ENCODE results near the gene CD5L. TPM values are rescaled to one million over a fixed set of nuclear protein-coding genes. Genes with fewer than 3 reads are reported as not detected.

The CD5L gene
- total RNA-seq, 1 experiment from 2014 or later = not detected

- no peak overlapping the region for H3K27ac ChIP-seq
- DNase-seq (ENCODE audit: low read depth in 1 of 2, low spot score in 2 of 2) = no peak
- H3K27me3 ChIP-seq (replicated peaks) = 0 out of 2 replicates have a peak, but pooled peaks cover 11% of the 10 kb centered on the region
- no peak overlapping the region for H3K4me3 ChIP-seq
- no peaks in the 10 kb centered on the region for H3K36me3 ChIP-seq
- H3K9me3 ChIP-seq (replicated peaks) = no peaks in the 10 kb centered on the region
- no peaks in the 10 kb centered on the region for H3K4me1 ChIP-seq (replicated peaks)
Measured at GRCh38 chr1:157834430-157834829, 7.2 kb downstream of the CD5L start.

GRCh38 chr1:157833145-157833544, 8.5 kb downstream of the CD5L start:
- Histone ChIP-seq H3K4me1 (replicated peaks) (no peaks in the 10 kb centered on the region), H3K27ac (no peak overlapping the region), H3K36me3 (no peaks in the 10 kb centered on the region), H3K4me3 (no peak overlapping the region), H3K27me3 (replicated peaks) (0 out of 2 replicates have a peak, but pooled peaks cover 13% of the 10 kb centered on the region), H3K9me3 (replicated peaks) (no peaks in the 10 kb centered on the region)
- no peak for DNase-seq (ENCODE audit: low read depth in 1 of 2, low spot score in 2 of 2)

GRCh38 chr1:157831968-157832626, 9.5 kb downstream of the CD5L start:
- H3K4me3 ChIP-seq = no peak overlapping the region
- no peaks in the 10 kb centered on the region for H3K9me3 ChIP-seq (replicated peaks)
- no peak overlapping the region for H3K27ac ChIP-seq
- H3K4me1 ChIP-seq (replicated peaks) = no peaks in the 10 kb centered on the region
- DNase-seq (ENCODE audit: low read depth in 1 of 2, low spot score in 2 of 2) = no peak
- H3K27me3 ChIP-seq (replicated peaks) = 0 out of 2 replicates have a peak, but pooled peaks cover 9% of the 10 kb centered on the region
- H3K36me3 ChIP-seq = no peaks in the 10 kb centered on the region

GRCh38 chr1:157830887-157831286, 10.7 kb downstream of the CD5L start:
- 0 out of 2 replicates have a peak, but pooled peaks cover 7% of the 10 kb centered on the region for H3K27me3 ChIP-seq (replicated peaks)
- no peaks in the 10 kb centered on the region for H3K36me3 ChIP-seq
- H3K9me3 ChIP-seq (replicated peaks) = no peaks in the 10 kb centered on the region
- no peak overlapping the region for H3K27ac ChIP-seq
- no peak for DNase-seq (ENCODE audit: low read depth in 1 of 2, low spot score in 2 of 2)
- H3K4me3 ChIP-seq = no peak overlapping the region
- no peaks in the 10 kb centered on the region for H3K4me1 ChIP-seq (replicated peaks)

- no peaks in the 10 kb centered on the region for H3K9me3 ChIP-seq (replicated peaks)
- no peaks in the 10 kb centered on the region for H3K36me3 ChIP-seq
- no peak for DNase-seq (ENCODE audit: low read depth in 1 of 2, low spot score in 2 of 2)
- no peak overlapping the region for H3K4me3 ChIP-seq
- H3K27me3 ChIP-seq (replicated peaks) = 0 out of 2 replicates have a peak, but pooled peaks cover 7% of the 10 kb centered on the region
- no peaks in the 10 kb centered on the region for H3K4me1 ChIP-seq (replicated peaks)
- H3K27ac ChIP-seq = no peak overlapping the region
Measured at GRCh38 chr1:157829711-157830110, 11.9 kb downstream of the CD5L start.

GRCh38 chr1:157829210-157829609, 12.4 kb downstream of the CD5L start:
- H3K36me3 ChIP-seq = no peaks in the 10 kb centered on the region
- no peak overlapping the region for H3K4me3 ChIP-seq
- no peak for DNase-seq (ENCODE audit: low read depth in 1 of 2, low spot score in 2 of 2)
- H3K4me1 ChIP-seq (replicated peaks) = no peaks in the 10 kb centered on the region
- H3K27me3 ChIP-seq (replicated peaks) = 0 out of 2 replicates have a peak, but pooled peaks cover 7% of the 10 kb centered on the region
- H3K9me3 ChIP-seq (replicated peaks) = no peaks in the 10 kb centered on the region
- no peak overlapping the region for H3K27ac ChIP-seq

- Histone ChIP-seq H3K27me3 (replicated peaks) (peaks cover 6% of the 10 kb centered on the region; the same call in 1 of the 2 replicates), H3K9me3 (replicated peaks) (no peaks in the 10 kb centered on the region), H3K4me3 (no peak overlapping the region), H3K36me3 (no peaks in the 10 kb centered on the region), H3K27ac (no peak overlapping the region), H3K4me1 (replicated peaks) (no peaks in the 10 kb centered on the region)
- no peak for DNase-seq (ENCODE audit: low read depth in 1 of 2, low spot score in 2 of 2)
Measured at GRCh38 chr1:157820299-157820698, 21.3 kb downstream of the CD5L start.

GRCh38 chr1:157819896-157820295, 21.7 kb downstream of the CD5L start, which contains the start of gene FCRL1:
Gene FCRL1 (minus strand): TSS chr1:157820120. CDS start chr1:157820037, 83 bp downstream.
- H3K36me3 ChIP-seq = no peaks in the 10 kb centered on the region
- no peaks in the 10 kb centered on the region for H3K9me3 ChIP-seq (replicated peaks)
- peaks cover 6% of the 10 kb centered on the region; the same call in 1 of the 2 replicates for H3K27me3 ChIP-seq (replicated peaks)
- no peaks in the 10 kb centered on the region for H3K4me1 ChIP-seq (replicated peaks)
- no peak within 1 kb of the TSS for H3K27ac ChIP-seq
- no peak within 1 kb of the TSS for H3K4me3 ChIP-seq
- no peak for DNase-seq (ENCODE audit: low read depth in 1 of 2, low spot score in 2 of 2)

GRCh38 chr1:157819215-157819614, 22.4 kb downstream of the CD5L start:
- H3K27ac ChIP-seq = no peak overlapping the region
- H3K27me3 ChIP-seq (replicated peaks) = peaks cover 6% of the 10 kb centered on the region; the same call in 1 of the 2 replicates
- no peaks in the 10 kb centered on the region for H3K4me1 ChIP-seq (replicated peaks)
- no peak overlapping the region for H3K4me3 ChIP-seq
- no peaks in the 10 kb centered on the region for H3K36me3 ChIP-seq
- DNase-seq (ENCODE audit: low read depth in 1 of 2, low spot score in 2 of 2) = no peak
- no peaks in the 10 kb centered on the region for H3K9me3 ChIP-seq (replicated peaks)

GRCh38 chr1:157813269-157813668, 28.3 kb downstream of the CD5L start:
- Histone ChIP-seq H3K4me3 (no peak overlapping the region), H3K36me3 (no peaks in the 10 kb centered on the region), H3K27me3 (replicated peaks) (no peaks in the 10 kb centered on the region), H3K27ac (no peak overlapping the region), H3K9me3 (replicated peaks) (no peaks in the 10 kb centered on the region), H3K4me1 (replicated peaks) (no peaks in the 10 kb centered on the region)
- DNase-seq (ENCODE audit: low read depth in 1 of 2, low spot score in 2 of 2) = no peak

- no peak overlapping the region for H3K27ac ChIP-seq
Measured at GRCh38 chr1:157806431-157807149, 35.0 kb downstream of the CD5L start.

GRCh38 chr1:157803851-157804250, 37.8 kb downstream of the CD5L start:
- no peak for DNase-seq (ENCODE audit: low read depth in 1 of 2, low spot score in 2 of 2)
- Histone ChIP-seq H3K27ac (no peak overlapping the region), H3K36me3 (no peaks in the 10 kb centered on the region)

More at GRCh38 chr1:157806431-157807149, 35.0 kb downstream of the CD5L start:
- no peak for DNase-seq (ENCODE audit: low read depth in 1 of 2, low spot score in 2 of 2)
- H3K27me3 ChIP-seq (replicated peaks) = no peaks in the 10 kb centered on the region
- 0 out of 2 replicates have a peak, but pooled peaks cover 2% of the 10 kb centered on the region for H3K9me3 ChIP-seq (replicated peaks)
- H3K4me1 ChIP-seq (replicated peaks) = no peaks in the 10 kb centered on the region
- no peak overlapping the region for H3K4me3 ChIP-seq
- no peaks in the 10 kb centered on the region for H3K36me3 ChIP-seq

GRCh38 chr1:157799996-157800395, 41.6 kb downstream of the CD5L start:
- Histone ChIP-seq H3K36me3 (no peaks in the 10 kb centered on the region), H3K27ac (no peak overlapping the region), H3K4me3 (no peak overlapping the region), H3K27me3 (replicated peaks) (no peaks in the 10 kb centered on the region), H3K4me1 (replicated peaks) (no peaks in the 10 kb centered on the region), H3K9me3 (replicated peaks) (0 out of 2 replicates have a peak, but pooled peaks cover 2% of the 10 kb centered on the region)
- no peak for DNase-seq (ENCODE audit: low read depth in 1 of 2, low spot score in 2 of 2)

More at GRCh38 chr1:157803851-157804250, 37.8 kb downstream of the CD5L start:
- Histone ChIP-seq H3K27me3 (replicated peaks) (no peaks in the 10 kb centered on the region), H3K9me3 (replicated peaks) (0 out of 2 replicates have a peak, but pooled peaks cover 2% of the 10 kb centered on the region), H3K4me3 (no peak overlapping the region), H3K4me1 (replicated peaks) (no peaks in the 10 kb centered on the region)

GRCh38 chr1:157798211-157798610, 43.4 kb downstream of the CD5L start:
- Histone ChIP-seq H3K9me3 (replicated peaks) (0 out of 2 replicates have a peak, but pooled peaks cover 2% of the 10 kb centered on the region), H3K27ac (no peak overlapping the region), H3K27me3 (replicated peaks) (no peaks in the 10 kb centered on the region), H3K4me1 (replicated peaks) (no peaks in the 10 kb centered on the region), H3K4me3 (no peak overlapping the region), H3K36me3 (no peaks in the 10 kb centered on the region)
- no peak for DNase-seq (ENCODE audit: low read depth in 1 of 2, low spot score in 2 of 2)

Measured in SJSA1 (cell line).